Fibroblast of upper back skin (primary cell): Measurements from ENCODE around the gene HECTD4.
"Not testable (repeated sequence)": the region's sequence is repeated elsewhere in the genome, so short reads cannot be mapped to it uniquely, and the experiment has no call there.

Experiments used
- DNase-seq: peaks from one replicate; pipeline ENCODE4 v3.0.0-alpha.2; 2013

Gene HECTD4

GRCh38 chr12:112172556-112173324 lies 209.5 kb downstream of the HECTD4 start:
- DNase-seq = no peak

DNA sequence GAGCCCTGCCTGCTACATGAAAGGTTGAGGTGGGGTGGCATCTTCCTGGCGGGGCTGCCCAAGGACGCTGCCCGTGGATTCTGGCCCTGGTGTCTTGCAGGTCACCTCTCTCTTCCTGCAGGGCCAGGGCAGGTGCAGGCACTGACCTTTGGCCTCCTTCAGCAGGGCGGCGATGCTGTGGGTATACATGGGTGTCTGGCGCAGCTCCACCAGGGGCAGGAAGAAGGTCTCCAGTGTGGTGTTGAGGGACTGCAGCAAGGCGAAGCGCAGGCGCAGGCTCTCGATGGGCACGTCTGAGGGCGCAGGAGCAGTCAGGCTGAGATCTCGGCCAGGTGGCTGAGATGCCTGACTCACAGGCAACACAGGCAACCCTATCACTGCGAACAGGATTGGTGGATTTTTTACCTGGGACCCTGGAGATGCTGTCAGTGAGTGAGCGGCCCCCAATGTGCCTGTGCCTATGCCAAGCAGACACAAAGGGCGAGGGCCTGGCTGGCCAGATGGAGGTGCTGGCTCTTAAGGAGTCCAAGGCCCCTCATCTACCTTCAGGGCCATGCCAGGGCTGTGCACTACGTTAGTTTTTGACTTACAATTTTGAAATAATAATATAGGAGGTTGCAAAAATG lies 211.1 kb downstream of the HECTD4 start:
- no peak for DNase-seq

DNA sequence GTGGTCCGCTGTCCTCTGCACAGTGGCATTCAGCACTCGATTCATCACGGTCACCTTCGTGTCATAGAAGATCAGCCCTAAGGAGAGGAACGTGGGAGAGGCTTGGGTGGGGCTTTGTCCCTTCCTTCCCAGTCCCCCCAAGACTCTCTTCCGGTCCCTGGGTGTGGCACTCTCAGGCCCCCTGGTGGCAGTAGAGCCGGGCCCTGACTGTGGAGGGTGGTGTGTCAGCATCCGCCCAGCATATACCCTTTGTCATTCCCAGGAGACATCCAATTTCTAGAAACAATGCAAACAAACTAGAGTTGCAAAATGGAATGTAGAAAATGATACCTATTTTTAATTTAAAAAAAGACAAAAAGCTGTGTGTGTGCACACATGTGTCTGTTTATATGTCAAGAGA lies 211.9 kb downstream of the HECTD4 start:
- DNase-seq = no peak

DNA sequence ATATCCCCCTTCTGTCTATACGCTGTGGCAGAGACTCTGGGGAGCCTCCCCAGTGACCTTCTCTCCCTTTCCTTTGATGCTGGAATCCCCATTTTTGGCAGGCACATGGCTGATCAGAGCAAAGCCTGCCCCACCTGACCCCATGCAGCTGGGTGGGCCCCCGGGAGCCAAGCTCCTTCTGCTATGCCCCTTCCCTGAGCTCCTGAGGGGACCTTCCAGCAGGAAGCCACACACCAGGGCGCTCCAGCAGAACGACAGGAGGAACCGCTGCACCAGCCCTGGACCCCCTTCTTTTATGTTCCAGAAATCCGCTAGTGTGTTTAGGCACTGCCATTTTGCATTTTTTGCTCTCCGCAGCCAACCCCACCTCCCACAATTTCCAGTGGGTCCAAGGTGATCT lies 212.3 kb downstream of the HECTD4 start:
- no peak for DNase-seq

- DNase-seq = no peak
These were observed 212.9 kb downstream of the HECTD4 start for GRCh38 chr12:112169161-112169872.

- DNase-seq = no peak
These were observed 213.7 kb downstream of the HECTD4 start for GRCh38 chr12:112168561-112168971.

GRCh38 chr12:112167718-112168525 lies 214.3 kb downstream of the HECTD4 start:
- no peak for DNase-seq

DNA sequence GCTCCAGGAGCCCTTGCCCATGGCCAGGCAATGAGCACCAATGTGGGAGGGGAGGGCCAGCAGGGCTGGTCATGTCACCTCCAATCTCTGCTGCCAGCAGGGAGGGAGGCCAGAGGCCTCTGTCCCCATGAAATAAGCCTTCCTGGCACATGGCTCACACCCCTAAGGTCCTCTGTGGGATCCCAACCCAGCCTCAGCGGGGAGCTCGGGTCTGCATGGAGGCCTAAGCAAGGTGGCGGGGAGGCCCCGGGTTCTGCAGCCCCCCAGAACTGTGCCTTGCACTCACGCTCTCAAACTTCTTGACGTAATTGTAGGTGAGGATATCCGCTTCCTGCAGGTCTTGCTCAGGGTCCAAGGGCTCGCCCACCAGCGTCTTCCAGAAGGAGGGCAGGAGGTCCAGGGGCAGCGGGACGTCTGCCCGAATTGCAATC lies 215.2 kb downstream of the HECTD4 start:
- DNase-seq = no peak

GRCh38 chr12:112166051-112167015 lies 215.9 kb downstream of the HECTD4 start:
- DNase-seq = no peak

GRCh38 chr12:112165624-112166023 lies 216.6 kb downstream of the HECTD4 start:
- DNase-seq = no peak

DNA sequence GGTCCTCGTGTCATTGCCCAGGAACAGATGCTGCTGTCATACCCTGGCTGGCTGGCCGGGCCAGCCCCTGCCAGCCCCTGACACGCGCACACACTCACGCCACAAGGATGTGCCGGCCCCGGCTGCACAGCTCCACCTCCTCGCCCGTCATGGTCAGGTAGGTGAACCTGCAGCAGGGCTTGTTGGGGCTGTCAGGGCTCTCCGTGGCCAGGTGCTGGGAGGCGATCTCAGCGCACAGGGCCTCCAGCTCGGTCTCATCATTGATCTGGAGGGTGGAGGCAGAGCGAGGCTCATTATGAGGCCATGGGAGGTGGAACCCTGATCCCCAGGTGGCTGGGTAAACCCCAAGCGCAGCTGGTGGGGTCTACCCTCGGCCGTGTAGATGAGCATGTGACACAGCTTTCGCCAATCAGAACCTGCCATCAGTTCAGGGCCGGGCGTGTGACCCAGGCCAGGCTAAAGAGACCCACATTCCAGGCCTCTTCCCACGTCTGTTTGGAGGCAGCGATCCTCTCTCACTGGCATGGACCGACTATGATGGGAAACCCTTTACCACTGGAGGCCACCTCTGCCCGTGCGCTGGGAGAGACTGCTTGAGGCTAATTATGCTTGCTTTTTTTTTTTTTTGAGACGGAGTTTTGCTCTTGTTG lies 218.1 kb downstream of the HECTD4 start:
- no peak for DNase-seq

DNA sequence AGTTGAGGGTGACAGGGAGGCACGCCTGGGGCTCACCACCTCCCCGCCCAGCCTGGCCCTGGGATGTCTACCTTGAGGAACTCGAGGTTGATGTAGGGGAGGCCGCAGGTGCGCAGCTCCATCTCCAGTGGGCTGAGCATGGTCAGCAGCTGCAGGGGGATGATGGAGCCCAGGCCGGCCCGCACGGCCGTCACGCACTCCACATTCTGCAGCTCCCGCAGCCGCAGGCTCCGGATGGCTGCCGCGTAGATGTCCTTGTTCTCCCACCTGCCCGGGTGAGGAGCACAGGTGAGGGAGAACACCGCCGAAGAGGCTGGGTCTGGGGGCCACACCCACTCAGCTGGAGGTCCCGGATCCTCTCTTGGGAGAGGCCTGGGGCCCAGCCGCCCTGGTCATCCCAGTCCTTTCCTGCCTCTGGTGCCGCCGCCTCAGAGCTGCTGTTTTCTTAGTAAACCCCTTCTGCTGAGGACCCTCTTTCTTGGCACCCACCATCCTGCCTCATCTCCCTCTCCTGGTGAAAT lies 218.7 kb downstream of the HECTD4 start:
- no peak for DNase-seq

DNA sequence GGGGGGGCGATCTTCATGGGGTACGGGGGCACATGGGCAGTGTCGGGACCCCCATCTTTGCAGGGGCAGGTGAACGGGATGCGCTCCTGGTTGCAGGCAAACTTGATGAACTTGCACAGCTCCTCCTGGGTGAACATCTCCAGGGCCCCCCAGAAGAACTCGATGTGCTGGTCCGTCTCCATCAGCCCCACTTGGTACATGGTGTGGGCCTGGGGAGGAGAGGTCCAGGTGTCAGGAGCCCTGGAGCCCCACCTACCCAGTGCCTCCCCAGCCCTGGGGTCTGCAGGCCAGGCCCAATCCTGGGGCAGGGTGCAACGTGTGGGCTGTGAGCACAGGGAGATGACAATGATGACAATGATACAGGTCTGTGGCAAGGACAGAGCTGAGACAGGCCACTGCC lies 219.2 kb downstream of the HECTD4 start:
- DNase-seq = no peak

- DNase-seq = no peak
These were observed 219.9 kb downstream of the HECTD4 start for GRCh38 chr12:112162241-112162790.

GRCh38 chr12:112161711-112162110 lies 220.5 kb downstream of the HECTD4 start:
- no peak for DNase-seq

GRCh38 chr12:112160611-112161010 lies 221.6 kb downstream of the HECTD4 start:
- no peak for DNase-seq

DNA sequence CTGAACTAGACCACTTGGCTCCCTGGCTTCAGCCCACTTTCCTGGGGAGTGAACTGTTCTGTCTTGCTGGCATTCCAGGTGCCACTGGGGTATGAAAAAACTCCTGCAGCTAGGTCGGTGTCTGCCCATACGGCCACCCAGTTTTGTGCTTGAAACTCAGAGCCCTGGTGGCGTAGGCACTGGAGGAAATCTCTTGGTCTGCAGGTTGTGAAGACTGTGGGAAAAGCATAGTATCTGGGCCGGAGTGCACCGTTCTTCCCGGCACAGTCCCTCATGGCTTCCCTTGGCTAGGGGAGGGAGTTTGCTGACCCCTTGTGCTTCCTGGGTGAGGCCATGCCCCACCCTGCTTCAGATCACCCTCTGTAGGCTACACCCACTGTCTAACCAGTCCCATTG lies 223.1 kb downstream of the HECTD4 start:
- no peak for DNase-seq

DNA sequence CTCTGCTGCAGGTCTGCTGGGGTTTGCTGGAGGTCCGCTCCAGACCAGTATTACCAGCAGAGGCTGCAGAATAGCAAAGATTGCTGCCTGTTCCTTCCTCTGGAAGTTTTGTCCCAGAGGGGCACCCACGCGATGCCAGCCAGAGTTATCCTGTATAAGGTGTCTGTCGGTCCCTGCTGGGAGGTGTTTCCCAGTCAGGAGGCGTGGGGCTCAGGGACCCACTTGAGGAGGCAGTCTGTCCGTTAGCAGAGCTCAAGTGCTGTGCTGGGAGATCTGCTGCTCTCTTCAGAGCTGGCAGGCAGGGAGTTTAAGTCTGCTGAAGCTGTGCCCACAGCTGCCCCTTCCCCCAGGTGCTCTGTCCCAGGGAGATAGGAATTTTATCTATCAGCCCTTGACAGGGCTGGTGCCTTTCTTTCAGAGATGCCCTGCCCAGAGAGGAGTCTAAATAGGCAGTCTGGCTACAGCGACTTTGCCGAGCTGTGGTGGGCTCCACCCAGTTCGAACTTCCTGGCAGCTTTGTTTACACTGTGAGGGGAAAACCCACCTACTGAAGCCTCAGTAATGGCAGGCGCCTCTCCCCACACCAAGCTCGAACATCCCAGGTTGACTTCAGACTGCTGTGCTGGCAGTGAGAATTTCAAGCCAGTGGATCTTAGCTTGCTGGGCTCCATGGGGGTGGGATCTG lies 223.6 kb downstream of the HECTD4 start:
- DNase-seq = not testable (repeated sequence)

DNA sequence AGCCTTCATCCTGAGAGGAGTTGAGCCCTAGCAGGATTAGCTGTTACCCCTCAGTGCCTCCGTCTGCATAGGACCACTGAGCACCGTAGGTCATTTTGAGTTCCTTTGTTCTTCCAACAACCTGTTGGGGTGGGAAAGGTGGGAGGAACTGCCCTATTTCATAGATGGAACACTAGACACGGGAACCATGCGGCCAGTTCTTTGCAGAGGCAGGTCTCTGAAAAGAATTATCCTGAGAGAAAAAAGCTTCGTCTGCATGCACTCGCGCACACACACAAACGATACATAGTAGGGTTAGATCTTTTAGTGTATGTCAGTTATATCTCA lies 228.4 kb downstream of the HECTD4 start:
- DNase-seq = no peak

GRCh38 chr12:112153181-112153892 lies 228.9 kb downstream of the HECTD4 start:
- DNase-seq = no peak
